C4-2B (cell line): ENCODE results near the gene SIRPG.

Experiments used
- ZFX ChIP-seq: fragments of 450-650 bp; IDR thresholded peaks from 2 replicates; pipeline ENCODE4 v1.6.1; 2017
- TF ChIP-seq, protein P1 (sequence below): fragments of 450-650 bp; conservative IDR thresholded peaks from 2 replicates; pipeline ENCODE4 v1.5.1; 2017; ENCODE audit warnings: mild to moderate bottlenecking

- TF ChIP-seq, protein P1, sequence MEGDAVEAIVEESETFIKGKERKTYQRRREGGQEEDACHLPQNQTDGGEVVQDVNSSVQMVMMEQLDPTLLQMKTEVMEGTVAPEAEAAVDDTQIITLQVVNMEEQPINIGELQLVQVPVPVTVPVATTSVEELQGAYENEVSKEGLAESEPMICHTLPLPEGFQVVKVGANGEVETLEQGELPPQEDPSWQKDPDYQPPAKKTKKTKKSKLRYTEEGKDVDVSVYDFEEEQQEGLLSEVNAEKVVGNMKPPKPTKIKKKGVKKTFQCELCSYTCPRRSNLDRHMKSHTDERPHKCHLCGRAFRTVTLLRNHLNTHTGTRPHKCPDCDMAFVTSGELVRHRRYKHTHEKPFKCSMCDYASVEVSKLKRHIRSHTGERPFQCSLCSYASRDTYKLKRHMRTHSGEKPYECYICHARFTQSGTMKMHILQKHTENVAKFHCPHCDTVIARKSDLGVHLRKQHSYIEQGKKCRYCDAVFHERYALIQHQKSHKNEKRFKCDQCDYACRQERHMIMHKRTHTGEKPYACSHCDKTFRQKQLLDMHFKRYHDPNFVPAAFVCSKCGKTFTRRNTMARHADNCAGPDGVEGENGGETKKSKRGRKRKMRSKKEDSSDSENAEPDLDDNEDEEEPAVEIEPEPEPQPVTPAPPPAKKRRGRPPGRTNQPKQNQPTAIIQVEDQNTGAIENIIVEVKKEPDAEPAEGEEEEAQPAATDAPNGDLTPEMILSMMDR = no peak
- no peak for TF ChIP-seq ZFX
Observed at GRCh38 chr20:1622450-1622849, 35.1 kb downstream of the SIRPG start.
